PC-9 (cell line): ENCODE data around the gene C1QTNF12.

ENCODE experiments used
- CTCF ChIP-seq: fragments of 200-600 bp; sonication (generic); conservative IDR thresholded peaks from 2 replicates; pipeline ENCODE4 v1.6.1; 2017; ENCODE audit warnings: mixed run types, antibody characterized with exemption, mild to moderate bottlenecking, moderate library complexity
- EZH2 ChIP-seq: fragments of 200-600 bp; sonication (generic); IDR thresholded peaks from 2 replicates; pipeline ENCODE4 v1.8.0; 2017; ENCODE audit warnings: antibody characterized with exemption, low read depth

DNA sequence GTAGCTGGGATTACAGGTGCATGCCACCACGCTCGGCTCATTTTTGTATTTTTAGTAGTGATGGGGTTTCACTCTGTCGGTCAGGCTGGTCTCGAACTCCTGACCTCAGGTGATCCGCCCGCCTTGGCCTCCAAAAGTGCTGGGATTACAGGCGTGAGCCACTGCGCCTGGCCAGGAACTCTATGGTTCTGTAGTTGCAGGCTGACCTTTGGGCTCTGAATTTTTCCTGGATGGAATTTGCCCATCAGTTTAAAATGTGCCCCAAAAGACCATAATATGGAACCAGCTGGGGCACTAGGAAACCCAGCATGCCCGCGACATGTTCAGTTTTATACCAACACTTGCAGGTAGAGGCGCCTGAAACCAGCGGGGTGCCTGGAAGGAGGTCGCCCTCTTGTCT, 32.1 kb upstream of the C1QTNF12 start:
- TF ChIP-seq CTCF (no peak), EZH2 (no peak)
